ENCODE results near the gene ORC6.

Gene ORC6

GRCh38 chr16:46732561-46732960, 43.1 kb downstream of the ORC6 start:
- no peak for DNase-seq

- DNase-seq: no peak
Observed at GRCh38 chr16:46733319-46733830, 43.9 kb downstream of the ORC6 start.

- DNase-seq: no peak
Observed at GRCh38 chr16:46736695-46737094, 47.2 kb downstream of the ORC6 start.

- no peak for DNase-seq
Observed at GRCh38 chr16:46737621-46738214, 48.3 kb downstream of the ORC6 start.

- no peak for DNase-seq
Observed at GRCh38 chr16:46739934-46740333, 50.5 kb downstream of the ORC6 start.

GRCh38 chr16:46743232-46743719, 53.8 kb downstream of the ORC6 start:
- no peak for DNase-seq

GRCh38 chr16:46745617-46746016, 56.2 kb downstream of the ORC6 start:
- no peak for DNase-seq

GRCh38 chr16:46746821-46747776, 57.6 kb downstream of the ORC6 start:
- DNase-seq: no peak

Data from NCI-H2227 treated with DMSO at 0.1 percent for 48 hours (cell line).